Coronary artery (tissue), 2 donors: ENCODE measurements around the gene MYH7B.

Experiments used
- DNase-seq: peaks from one replicate; pipeline ENCODE4 v3.0.0-alpha.2; 2017; ENCODE audit warnings: low spot score
- H3K27ac ChIP-seq, 2 donors: fragments of 200-600 bp; sonication (generic); one replicate each; pipeline ENCODE4 v1.5.1; 2016 to 2019
- H3K4me3 ChIP-seq: fragments of 200-600 bp; sonication (generic); 2 replicates; pipeline ENCODE4 v1.5.1; 2016; ENCODE audit warnings: mild to moderate bottlenecking, moderate library complexity
- CTCF ChIP-seq: fragments of 200-600 bp; sonication (generic); IDR thresholded peaks from one replicate; pipeline ENCODE4 v1.5.1; 2019; ENCODE audit warnings: antibody characterized with exemption

The MYH7B gene

DNA sequence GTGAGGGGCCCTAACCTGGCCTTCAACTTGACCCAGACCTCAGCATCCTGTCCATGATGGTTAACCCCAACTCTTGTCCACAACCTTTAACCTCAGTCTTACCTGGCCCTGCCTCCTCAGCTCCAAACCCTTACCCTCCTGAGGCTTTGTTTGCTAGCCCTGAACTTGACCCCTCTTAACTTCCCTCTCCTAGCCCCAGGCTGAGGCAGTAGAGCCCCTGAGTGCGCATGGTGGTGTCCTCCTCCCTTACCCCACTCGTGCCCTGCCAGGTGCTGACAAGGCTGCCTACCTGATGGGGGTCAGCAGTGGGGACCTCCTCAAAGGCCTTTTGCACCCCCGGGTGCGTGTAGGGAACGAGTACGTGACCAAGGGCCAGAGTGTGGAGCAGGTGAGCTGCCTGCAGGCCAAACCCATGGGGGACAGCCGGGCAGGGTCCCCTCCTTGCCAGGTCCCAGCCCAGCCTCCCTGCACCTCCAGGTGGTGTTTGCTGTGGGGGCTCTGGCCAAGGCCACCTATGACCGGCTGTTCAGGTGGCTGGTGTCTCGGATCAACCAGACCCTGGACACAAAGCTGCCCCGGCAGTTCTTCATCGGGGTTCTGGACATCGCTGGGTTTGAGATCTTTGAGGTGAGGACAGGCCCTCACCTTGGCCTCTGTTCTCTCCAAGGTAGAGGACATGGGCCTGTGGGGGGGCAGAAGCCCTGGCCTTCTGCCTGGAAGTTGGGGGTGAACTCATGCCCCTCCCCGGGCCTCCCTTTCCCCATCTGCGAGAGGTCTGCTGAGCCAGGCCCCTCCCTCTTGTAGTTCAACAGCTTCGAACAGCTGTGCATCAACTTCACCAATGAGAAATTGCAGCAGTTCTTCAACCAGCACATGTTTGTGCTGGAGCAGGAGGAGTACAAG lies 31.9 kb downstream of the MYH7B start:
- no peak overlapping the region for H3K4me3 ChIP-seq
- no peak overlapping the region for H3K27ac ChIP-seq
- DNase-seq = no peak
- no peak for TF ChIP-seq CTCF

DNA sequence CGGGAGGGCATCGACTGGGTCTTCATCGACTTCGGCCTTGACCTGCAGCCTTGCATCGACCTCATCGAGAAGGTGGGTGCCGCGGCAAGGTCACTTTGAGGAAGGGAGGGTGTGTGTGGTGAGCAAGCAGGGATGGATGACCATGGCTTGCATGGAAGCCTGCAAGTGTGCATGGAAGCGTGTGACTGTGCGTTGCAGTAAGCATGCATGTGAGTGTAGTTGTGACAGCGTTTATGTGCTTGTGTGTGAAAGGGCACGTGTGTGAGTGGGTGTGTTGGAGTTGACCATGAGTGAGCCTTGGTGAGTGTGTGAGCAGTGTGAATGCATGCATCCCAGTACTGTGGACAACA lies 32.5 kb downstream of the MYH7B start:
- Histone ChIP-seq H3K4me3 (no peak overlapping the region), H3K27ac (no peak overlapping the region)
- DNase-seq = no peak
- TF ChIP-seq CTCF = no peak

- Histone ChIP-seq H3K4me3 (no peak overlapping the region), H3K27ac (no peak overlapping the region)
- no peak for TF ChIP-seq CTCF
- no peak for DNase-seq
Observed at GRCh38 chr20:34989118-34989517, 33.5 kb downstream of the MYH7B start.

GRCh38 chr20:34989670-34990069 lies 34.0 kb downstream of the MYH7B start:
- Histone ChIP-seq H3K4me3 (no peak overlapping the region), H3K27ac (no peak overlapping the region)
- no peak for TF ChIP-seq CTCF
- DNase-seq = no peak

GRCh38 chr20:34990231-34990630 lies 34.6 kb downstream of the MYH7B start:
- Histone ChIP-seq H3K27ac (no peak overlapping the region), H3K4me3 (no peak overlapping the region)
- DNase-seq = no peak
- no peak for TF ChIP-seq CTCF

DNA sequence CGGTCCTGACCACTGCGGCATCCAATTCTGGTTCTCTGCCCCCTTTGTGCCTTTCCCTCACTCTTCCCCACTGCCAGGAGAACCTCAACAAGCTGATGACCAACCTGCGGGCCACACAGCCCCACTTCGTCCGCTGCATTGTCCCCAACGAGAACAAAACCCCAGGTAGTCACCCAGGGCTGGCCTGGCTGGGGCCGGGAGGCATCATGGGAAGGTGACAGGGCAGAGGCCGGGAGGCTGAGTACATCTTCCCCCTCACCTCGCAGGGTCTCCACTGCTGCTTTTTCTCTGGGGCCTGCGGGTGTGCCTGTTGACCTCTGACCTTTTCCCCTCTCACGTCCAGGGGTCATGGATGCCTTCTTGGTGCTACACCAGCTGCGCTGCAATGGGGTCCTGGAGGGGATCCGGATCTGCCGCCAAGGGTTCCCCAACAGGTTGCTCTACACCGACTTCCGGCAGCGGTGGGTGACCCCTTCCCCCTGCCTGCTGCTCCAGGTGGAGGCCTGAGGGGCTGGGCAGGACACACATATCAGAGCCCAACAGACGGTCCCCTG lies 35.1 kb downstream of the MYH7B start:
- no peak for DNase-seq
- TF ChIP-seq CTCF = no peak
- Histone ChIP-seq H3K27ac (no peak overlapping the region), H3K4me3 (no peak overlapping the region)
